Lung microvascular endothelial cell (primary cell): ENCODE results near the gene MAD1L1. TPM values are rescaled to one million over a fixed set of nuclear protein-coding genes. Genes with fewer than 3 reads are reported as not detected.

Experiments
- DNase-seq, 2 donors: peaks; one replicate each; pipeline versions ENCODE4 v3.0.0 to v3.0.0-alpha.2; 2010; ENCODE audit warnings: low read depth in 2 of 2
- total RNA-seq: library from RNA; depleted of rRNA; stranded (reverse); fragments of >200 nt; gene quantifications from 2 replicates; pipeline ENCODE4 v1.2.1, GENCODE V29; 2014

Gene MAD1L1
- total RNA-seq, 1 donor from 2014 or later = 46.0 TPM

DNA sequence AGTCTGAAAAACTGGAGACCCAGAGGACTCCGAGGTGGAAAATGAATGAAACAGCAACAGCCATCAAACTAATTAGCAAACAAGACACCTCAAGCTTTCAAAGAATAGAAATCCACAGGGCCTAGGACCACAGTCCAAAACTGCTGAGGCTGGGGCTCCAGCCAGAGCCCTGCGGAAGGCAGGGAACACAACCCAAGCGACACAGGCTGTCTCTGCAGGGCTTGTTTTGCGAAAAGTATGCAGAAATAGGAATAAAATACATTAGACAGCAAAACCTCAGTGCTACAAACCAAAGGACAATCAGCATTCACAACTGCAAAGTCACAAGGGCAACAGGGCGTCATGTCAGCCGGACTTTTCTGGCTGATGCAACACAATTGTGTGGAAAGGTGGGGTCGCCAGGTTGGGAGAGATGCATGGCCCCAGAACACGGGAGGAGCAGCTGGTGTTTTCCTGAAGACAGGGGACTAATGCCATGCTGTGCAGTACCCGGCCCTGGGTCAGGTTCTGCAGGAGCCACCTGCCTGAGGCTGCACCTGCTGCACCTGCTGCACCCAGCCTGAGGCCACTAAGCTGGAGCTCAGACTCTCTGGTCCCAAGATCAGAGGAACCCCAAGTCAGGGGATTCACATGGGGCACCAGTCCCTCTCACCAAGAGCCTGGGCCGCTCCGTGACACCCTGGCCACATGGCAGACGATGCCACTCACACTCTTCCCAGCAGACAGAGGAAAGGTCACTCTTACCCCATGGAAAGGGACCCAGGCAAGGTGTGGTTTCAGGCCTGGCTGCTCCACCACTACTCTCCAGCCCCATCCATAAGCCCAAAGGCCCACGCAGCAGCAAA lies 74.2 kb downstream of the MAD1L1 start:
- DNase-seq = no peak

DNA sequence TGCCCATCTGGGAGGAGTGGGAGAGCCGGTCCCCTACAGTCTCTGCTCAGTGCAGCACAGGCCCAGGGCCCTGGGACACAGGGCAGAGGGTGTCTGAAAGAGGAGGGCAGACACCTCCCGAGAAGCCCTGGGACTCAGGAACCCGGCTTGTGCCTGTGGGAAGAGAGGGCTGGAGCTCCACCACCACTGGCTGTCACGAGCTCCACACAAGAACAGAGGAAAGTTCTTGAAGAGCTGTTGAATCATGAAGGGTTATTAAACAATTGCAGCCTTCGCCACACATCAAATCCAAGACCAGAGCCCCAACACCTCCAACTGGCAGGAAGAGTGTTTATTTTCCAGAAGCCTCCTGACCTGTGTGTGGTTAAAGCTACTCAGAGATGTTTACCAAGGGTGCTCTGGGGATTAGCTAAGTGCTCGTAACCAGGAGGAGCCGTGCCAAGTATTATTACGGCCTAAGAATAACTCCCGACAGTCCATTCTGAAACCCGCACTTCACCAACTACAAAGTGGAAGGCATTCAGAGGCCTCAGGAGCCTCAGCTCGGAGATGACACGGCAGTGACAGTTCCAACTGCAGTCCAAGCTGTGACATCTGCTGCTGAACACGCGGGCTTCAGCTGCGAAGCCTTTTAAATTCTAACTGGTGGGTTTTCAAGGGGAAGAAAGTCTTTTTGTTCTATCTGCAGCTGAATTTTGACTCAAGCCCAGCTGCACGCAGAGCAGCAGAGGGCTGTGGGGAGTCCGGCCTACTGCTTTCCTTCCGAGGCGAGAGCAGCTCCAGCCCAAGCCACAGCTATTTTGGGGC lies 75.1 kb downstream of the MAD1L1 start:
- DNase-seq = peak in 1 of 2 donors; percentile 69

DNA sequence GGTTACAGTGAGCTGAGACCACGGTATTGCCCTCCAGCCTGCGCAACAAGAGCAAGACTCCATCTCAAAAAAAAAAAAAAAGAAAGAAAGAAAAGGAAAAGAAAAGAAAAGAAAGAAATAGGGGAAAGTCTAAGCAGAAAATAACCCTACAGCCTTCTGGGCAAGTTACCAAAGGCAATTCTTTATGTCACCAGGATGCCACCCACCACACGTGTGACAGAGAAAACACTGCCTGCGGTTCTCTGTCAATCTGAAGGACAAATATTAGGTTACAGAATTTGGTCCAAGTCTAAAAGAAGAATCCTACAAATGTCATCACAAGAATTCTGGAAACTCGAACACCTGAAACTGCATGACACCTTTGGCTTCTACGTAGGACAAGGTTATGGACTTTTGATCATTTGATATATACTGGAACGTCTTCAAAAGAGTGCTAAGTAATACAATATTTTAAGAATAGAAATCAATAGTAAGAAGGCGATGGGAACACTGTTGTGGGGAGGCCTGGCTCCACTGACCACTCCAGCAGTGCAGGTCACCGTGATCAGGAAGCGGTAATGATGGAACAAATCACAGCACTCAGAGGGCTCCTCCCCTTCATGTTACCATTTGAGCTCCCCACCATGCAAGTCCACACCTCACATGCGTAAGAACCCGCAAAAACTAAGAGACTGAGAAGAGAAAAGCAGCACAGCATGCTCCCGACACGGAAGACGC lies 75.8 kb downstream of the MAD1L1 start:
- DNase-seq = no peak

DNA sequence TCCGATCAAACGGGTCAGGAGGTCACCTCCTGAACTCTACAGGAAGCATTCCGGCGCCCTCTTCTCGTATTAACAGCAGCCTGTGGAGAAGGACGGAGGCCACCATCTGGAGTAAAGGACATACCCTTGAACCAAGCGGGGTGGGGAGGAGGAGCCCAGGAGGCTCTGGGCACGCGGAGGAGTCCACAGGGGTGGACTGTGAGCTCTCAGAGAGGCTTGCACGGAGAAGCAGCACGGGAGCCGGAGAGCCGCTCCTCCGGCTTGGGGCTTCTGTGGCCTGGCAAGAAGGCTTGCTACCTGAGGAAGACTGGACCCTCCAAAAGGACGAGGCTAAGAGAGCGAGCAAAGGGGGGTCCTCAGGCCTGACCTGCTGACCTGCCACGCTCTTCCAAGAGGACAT lies 77.9 kb downstream of the MAD1L1 start:
- DNase-seq = no peak

DNA sequence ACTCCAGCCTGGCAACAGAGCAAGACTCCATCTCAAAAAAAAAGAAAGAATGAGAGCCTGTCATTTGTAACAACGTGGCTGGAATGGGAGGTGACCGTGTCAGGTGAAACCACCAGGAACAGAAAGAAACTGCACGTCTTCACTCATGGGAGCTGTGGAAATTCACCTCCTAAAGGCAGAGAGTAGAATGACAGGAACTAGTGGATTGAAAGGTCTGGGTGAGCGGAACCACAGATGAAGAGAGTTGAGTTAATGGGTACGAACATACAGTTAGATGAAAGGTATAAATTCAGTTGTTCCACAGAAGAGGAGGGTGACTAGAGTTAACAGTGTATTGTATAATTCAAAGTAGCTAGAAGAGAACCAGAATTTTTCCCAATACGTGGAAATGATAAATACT lies 78.6 kb downstream of the MAD1L1 start:
- DNase-seq = no peak

DNA sequence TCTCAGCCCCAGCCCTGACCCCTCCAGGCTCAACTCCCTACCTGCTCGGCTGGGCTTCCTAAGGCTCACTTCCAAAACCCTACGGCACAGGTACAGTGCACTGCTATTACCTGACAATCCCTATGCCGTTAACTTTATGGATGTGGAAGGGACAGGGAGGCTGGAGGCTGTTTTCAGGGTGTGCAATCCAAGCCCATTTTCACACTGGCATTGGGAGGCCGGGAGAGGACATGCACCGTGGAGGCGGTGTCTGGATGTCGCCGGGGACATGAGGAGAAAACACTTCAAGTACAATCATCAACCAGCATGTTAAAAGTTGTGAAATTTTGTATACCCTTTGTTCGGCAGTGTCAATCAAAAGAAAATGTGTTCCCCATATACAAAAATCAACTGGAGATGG lies 80.1 kb downstream of the MAD1L1 start:
- no peak for DNase-seq

DNA sequence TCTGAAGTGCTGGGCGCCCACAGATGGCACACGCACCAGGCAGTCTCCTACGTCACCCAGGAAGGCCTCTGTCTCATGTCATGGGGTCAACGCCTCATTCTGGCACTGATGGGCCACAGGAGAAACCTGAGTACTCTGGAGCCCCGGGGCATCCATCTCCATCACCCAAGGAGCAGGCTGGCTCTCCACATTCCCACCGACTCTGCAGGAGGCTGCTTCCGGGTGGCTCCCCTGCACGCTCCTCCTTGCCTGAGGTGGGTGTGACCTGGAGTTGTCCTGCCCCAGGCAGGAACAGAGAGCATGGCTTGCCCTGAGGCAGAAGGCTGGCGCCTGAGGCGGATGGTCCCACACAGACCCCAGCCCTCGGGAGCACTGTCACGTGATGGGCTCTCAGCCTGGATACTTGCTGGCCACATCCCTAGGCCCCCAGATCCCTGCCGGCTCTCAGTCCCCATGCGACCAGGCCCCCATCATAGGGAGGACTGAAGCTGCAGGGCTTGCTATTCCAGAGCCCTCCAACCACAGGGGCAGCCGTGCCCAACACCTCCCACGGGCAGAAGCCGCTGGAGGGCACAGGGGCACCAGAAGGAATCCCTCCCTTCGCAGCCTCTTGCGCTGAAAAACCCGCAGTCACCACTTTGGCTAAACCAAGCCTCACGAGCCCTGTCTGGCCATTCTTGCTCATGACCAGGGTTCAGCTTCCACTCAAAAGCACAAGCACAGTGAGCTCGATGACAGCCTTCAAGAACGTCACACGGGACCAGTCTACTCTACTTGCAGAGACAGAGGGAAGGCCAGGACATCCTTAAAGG lies 80.7 kb downstream of the MAD1L1 start:
- DNase-seq = no peak

DNA sequence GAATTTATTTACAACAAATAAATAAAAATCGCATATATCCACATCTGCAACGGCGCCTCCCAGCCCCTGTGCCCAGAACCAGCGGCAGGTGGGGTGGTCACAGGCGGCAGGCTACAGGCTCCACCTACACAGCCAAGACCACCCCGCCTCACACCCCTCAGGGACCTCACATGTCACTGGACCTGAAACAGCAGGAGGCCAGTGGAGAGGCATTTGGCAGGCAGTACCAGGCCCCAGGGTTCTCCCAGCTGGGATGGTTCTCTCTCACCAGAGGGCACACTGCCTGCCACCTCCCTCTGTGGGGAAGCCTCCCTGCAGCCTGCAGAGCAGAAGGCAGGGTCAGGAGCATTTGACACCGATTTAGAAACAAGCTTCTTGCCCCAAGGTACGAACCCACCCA lies 81.5 kb downstream of the MAD1L1 start:
- DNase-seq = no peak

DNA sequence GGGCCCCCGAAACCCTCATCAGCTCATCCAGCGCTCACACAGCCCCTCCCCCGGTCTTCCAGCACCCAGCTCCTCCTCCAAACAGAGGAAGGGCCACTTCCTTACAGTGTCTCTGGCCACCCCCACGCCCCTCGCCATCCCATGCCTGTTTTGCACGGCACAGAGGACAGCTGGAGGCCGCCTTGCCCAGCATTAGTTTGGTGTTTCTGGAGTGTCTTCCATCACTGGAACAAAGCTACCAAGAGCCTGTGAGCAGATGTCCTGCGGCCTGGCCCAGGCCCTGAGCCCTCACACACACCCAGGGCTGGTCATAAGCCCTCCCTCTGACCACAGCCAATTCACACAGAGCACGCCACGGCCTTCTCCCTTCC lies 82.3 kb downstream of the MAD1L1 start:
- DNase-seq = no peak

DNA sequence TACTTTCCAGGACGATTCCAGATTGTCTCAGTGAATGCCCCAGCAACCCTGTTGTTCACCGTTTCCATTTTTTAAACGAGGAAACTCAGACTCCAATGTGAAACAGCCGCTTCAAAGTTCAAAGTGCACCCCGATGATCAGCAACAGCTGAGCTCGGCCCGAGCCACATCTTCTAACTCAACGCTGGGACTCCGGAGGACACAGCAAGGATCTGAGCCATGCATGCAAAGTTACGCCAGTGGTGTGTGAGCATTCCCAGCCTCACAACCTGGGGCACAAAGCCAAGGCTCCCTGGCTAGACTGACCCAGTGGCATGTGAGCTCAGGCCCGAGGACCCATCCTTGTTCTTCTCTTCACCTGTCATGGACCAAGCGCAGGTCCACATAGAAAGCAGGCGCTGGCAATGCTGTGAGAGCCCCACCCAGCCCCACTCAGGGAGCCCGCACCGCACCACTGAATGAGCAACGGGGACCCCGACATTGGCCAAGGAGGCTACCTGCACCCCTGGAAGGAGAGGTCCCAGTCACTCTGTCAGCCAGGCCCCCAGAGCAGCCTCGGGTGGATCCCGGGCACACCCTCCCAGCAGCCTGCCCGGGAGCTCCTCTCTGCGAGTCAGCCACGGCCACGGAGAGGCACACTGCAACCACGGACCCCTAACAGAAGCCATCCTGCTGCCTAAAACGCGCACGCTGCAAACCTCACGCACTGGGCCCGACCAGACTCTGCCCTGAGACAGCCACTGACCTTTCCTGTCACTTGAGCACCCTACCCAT lies 82.9 kb downstream of the MAD1L1 start:
- no peak for DNase-seq

DNA sequence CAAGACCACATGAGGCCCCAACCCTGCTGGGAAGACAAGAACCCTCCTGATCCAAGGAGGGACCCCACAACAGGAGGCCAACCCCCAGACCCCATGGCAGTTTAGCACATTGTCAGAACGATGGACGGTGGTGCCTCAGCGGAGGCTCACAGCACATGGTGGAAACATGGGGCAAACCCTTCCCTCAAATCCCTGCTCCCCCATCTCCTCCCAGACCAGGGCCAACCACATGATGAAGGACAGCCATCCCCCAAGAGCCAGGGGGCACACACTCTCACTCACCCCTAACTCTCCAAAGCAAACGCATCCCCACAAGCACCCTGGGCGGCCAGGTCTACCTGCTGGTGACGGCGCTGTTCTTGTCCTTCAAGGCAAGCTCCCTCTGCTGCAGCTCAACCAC lies 83.9 kb downstream of the MAD1L1 start:
- no peak for DNase-seq

DNA sequence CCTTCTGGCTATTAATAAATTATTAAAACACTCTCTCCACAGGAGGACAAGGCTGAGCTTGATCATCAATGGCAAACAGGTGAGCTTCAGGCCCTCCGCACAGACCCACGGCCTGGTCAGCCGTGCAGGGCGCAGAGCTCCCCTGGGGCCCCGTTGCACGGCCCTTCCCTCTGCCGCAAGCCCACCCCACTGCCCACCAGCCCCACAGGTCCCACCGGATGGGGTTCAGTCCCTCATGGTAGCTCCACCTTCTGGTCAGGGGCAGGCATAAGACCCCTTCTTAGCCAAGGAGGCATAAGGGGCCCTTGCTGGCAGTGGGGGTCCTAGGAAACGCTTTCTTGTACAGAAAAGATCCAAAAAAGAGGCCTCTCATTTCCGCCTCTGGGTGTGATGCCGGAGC lies 84.6 kb downstream of the MAD1L1 start:
- DNase-seq = no peak

DNA sequence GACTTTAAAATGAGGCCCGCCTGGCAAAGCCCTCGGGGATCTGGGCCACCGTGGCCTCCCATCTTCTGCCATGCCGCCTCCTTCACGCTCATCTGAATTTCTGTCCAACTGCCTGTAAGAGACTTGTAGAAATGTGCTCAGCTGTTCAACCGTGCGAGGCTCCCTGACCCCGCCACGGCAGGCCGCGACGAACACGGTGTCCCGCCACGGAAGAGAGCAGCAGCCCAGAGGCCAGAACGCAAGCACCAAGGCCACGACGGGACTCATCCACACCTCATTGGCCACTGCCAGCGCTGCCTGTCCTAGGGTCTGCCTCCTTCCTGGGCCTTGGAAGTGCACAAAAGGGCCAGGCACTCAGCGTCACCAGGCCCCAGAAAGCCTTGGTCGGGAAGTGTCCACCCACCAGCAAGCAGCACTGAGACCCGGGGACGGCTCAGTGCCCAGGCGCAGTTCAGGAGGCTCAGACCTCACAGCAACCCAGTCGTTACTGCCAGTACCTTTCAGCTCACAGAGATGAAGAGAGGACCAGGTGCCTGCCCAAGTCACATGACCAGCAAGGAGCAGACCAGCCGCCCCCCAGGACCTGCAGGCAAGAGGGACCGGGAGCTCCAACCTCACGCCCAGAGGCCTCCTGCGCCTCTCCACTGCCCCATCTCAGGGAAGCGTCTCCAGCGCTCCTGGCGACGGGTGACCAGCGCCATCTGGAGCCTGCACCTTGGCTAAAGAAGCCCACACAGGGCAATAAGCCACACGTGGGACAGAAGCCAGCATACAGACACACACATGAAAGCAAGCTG lies 85.9 kb downstream of the MAD1L1 start:
- peak in 1 of 2 donors; percentile 16 for DNase-seq

DNA sequence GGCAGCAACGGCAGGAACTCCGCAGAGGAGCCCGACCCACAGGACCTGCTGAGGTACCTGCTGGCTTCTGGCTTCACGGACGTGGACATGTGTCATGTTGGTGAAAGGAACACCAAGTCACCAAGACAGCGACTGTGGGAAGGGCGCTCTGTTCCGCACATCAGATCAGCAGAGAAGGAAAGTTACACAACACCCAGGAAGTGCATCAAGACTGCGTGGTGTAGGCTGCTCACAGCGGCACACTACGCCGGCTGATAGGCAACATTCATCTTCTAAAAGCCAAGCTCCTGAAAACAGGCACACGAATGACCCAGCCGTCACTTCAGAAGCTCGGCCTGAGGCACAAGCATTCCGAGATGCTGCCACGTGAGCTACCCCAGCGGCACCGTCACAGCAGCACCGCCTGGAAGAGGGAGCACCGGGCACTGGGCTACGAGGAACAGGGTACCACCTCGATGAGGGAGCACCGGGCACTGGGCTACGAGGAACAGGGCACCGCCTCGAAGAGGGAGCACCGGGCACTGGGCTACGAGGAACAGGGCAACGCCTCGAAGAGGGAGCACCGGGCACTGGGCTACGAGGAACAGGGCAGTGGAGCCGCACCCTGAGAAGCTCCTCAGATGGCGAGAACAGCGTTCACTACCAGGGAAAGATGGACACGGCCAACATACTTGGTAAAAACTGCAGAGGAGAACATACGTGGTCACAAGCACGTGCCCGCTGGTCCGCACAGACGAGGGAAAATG lies 86.7 kb downstream of the MAD1L1 start:
- no peak for DNase-seq

DNA sequence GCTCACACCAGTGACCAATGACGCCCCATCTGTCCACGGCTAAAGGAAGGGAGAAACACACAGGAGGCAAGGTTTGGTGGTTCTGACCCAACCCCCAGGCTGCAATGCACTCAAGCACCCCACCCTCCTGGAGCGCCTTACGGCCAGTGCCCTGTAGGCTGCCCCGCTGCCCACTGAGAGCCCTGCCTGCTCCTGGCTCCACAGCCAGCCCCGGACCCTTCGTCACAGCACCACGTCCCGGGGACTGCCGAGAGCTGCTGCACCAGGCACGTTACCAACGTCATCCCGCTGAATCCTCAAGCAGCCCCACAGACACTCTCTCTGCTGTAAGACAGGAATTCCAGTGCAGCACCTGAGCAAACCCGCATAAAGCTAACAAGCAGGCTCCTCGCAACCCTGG lies 87.8 kb downstream of the MAD1L1 start:
- DNase-seq = no peak

DNA sequence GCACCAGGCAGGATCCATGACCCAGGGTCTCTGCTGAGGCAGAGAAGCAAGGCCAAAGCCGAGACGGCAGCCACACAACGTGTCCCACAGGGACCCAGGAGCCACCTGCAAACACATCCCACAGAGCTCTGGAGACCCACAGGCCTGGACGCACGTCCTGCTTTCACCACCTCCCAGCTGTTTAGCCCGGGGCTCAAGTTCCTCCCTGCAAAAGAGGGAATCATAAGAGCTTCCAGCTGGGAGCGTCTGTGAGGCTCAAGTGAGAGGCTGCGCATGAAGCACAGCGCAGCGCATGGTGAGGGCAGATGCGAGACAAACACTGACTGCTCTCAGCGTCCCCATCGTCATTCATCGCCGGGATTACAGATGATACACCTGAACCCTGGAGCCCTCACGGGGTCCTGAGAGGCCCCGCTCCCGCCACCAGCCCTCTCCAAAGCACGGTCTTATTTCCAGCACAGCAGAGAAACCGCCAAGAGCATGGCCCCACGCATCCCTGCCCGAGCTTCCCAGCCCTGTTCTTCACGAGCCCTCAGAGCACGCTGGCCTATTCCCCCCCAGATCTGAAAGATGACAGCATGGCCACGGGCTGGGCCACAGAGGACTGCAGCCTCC lies 88.7 kb downstream of the MAD1L1 start:
- DNase-seq = no peak

DNA sequence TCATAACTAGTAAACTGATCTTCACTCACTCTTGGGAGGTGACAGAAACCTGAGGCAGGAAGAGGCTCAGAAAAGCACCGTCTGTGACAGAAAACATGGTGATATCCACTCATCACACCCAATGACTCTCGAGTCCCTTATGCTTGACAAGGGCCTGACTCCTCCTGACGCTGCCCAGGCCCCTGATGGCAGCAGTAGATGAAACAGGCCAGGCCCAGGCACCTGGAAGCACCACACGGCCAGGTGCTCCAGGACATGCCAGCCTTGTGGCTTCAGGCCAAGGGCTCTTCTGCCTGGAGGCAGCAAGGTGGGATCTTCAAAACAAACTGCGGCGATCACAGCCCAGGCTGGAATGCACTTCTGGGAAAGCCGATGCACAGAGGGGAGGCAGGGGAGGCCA lies 89.3 kb downstream of the MAD1L1 start:
- DNase-seq = no peak

DNA sequence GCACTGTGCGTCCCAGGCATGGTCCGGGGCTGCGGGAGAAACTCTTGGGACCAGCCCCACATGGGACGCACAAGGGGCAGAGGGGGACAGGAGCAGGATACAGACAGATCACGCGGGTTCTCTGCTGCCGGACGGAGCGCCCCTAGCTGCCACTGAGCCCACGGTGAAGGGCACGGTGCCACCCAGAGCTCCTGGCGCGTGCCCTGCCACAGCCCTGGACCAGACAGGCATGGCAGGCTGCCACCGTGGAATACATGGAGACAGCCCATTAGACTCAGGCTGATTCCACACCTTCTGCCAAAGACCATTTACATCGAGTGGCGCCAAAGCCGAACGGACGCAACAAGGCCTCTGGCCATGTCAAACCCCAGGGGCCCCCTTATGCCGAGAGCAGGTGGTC lies 90.4 kb downstream of the MAD1L1 start:
- no peak for DNase-seq

DNA sequence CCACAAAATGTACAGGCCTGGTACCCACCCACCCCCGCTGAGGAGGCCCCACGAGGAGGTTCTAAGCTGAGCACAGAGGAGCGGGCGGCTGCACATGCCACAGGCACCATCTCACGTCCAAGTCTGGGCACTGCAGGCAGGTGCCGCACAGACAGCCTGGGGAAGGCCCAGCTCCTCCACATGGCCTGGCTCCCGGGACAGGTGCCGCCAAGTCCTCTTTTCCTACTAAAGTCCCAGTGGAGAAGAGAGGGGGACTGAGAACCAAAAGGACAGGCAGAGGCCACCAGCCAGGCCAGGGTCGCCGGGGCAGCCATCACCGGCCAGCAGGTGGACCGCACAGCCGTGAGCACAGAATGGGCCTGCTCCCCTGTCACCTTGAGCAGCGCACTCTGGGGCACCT lies 91.1 kb downstream of the MAD1L1 start:
- no peak for DNase-seq
